Measurements from ENCODE around the gene HNMT.

Gene HNMT

DNA sequence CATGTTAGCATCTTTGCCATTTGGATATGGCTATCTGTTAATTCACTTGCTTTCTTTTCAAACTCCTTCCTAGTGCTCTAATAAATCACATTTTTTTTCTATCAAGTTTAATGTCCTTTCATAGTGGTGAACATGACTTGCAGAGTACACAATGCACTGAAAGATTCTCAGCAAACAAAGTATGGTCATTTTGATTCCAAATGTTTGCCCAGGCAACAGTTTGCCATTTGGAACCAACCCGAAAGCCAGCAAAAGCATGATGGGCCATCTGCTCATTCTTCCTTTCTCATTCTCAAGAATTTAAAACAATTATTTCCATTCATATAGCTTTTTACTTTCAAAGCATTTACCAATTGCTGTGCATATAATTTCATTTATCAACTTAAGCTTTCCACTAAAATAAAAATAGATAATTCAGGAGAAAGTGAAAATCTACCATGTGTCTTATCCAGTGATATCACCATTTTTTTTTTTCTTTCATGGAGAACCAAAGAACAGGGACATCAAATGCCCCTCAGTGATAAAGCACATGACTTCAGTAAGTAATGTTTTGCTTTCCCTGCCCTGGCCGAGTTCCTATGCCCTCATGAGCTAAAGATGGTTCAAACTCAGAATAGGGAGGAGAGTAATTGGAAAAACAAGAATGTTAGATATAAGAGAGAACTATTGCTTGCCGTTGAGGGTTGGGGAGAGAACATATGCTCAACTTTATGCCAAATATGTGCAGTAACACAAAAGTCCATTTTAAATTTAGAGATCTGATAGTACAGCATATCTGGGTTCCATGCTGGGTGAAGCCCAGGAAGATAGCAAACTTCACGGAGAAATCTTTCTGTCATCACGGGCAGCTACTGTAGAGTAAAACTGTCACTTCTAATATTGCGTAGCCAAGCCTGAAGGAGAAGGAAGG, 62.1 kb downstream of the HNMT start:
- H3K4me3 ChIP-seq (replicated peaks; ENCODE audit: insufficient read depth, low read length) = no peak overlapping the region
- DNase-seq (ENCODE audit: low read depth in 1 of 2, low spot score in 1 of 2) = no peak
- no peak for TF ChIP-seq GABPA (IDR thresholded peaks at IDR 0.05; ENCODE audit: low read depth)
- TF ChIP-seq, protein P1, sequence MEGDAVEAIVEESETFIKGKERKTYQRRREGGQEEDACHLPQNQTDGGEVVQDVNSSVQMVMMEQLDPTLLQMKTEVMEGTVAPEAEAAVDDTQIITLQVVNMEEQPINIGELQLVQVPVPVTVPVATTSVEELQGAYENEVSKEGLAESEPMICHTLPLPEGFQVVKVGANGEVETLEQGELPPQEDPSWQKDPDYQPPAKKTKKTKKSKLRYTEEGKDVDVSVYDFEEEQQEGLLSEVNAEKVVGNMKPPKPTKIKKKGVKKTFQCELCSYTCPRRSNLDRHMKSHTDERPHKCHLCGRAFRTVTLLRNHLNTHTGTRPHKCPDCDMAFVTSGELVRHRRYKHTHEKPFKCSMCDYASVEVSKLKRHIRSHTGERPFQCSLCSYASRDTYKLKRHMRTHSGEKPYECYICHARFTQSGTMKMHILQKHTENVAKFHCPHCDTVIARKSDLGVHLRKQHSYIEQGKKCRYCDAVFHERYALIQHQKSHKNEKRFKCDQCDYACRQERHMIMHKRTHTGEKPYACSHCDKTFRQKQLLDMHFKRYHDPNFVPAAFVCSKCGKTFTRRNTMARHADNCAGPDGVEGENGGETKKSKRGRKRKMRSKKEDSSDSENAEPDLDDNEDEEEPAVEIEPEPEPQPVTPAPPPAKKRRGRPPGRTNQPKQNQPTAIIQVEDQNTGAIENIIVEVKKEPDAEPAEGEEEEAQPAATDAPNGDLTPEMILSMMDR (IDR thresholded peaks at IDR 0.05; ENCODE audit: insufficient read depth, low read length) = no peak
- TF ChIP-seq POLR2AphosphoS5 (IDR thresholded peaks at IDR 0.05; ENCODE audit: low read depth) = no peak
- no peak for TF ChIP-seq SPI1 (IDR thresholded peaks at IDR 0.05; ENCODE audit: borderline replicate concordance, low read depth)
- TF ChIP-seq, protein P2, sequence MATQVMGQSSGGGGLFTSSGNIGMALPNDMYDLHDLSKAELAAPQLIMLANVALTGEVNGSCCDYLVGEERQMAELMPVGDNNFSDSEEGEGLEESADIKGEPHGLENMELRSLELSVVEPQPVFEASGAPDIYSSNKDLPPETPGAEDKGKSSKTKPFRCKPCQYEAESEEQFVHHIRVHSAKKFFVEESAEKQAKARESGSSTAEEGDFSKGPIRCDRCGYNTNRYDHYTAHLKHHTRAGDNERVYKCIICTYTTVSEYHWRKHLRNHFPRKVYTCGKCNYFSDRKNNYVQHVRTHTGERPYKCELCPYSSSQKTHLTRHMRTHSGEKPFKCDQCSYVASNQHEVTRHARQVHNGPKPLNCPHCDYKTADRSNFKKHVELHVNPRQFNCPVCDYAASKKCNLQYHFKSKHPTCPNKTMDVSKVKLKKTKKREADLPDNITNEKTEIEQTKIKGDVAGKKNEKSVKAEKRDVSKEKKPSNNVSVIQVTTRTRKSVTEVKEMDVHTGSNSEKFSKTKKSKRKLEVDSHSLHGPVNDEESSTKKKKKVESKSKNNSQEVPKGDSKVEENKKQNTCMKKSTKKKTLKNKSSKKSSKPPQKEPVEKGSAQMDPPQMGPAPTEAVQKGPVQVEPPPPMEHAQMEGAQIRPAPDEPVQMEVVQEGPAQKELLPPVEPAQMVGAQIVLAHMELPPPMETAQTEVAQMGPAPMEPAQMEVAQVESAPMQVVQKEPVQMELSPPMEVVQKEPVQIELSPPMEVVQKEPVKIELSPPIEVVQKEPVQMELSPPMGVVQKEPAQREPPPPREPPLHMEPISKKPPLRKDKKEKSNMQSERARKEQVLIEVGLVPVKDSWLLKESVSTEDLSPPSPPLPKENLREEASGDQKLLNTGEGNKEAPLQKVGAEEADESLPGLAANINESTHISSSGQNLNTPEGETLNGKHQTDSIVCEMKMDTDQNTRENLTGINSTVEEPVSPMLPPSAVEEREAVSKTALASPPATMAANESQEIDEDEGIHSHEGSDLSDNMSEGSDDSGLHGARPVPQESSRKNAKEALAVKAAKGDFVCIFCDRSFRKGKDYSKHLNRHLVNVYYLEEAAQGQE (IDR thresholded peaks at IDR 0.05; ENCODE audit: insufficient replicate concordance, low read depth) = no peak
- H3K27ac ChIP-seq (replicated peaks) = no peak overlapping the region
- H3K27me3 ChIP-seq (ENCODE audit: insufficient read depth, poor library complexity, severe bottlenecking) = no peaks in the 10 kb centered on the region

DNA sequence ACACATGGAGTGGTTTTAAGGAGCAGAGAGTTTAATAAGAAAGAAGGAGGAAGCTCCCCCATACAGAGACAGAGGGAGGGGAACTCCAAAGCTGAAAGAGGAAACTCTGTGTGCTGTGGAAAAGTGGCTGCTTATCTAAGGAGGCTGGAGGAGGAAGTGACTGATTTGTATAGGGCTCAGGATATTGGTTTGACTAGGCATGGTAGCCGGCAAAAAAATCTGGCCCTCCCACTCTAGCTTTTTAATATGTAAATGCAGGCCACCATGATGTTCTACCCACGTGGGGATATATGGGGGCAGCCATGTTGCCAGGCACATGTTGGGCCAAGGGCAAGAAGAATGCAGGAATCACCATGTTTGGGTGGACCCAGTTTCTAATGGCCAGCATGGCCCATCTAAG, 64.3 kb downstream of the HNMT start:
- H3K27me3 ChIP-seq (ENCODE audit: insufficient read depth, poor library complexity, severe bottlenecking) = no peaks in the 10 kb centered on the region
- no peak overlapping the region for H3K27ac ChIP-seq (replicated peaks)
- DNase-seq (ENCODE audit: low read depth in 1 of 2, low spot score in 1 of 2) = peak in 1 of 2 experiments; percentile 57
- peak; percentile 85 for TF ChIP-seq SPI1 (IDR thresholded peaks at IDR 0.05; ENCODE audit: borderline replicate concordance, low read depth)
- no peak for TF ChIP-seq POLR2AphosphoS5 (IDR thresholded peaks at IDR 0.05; ENCODE audit: low read depth)
- no peak overlapping the region for H3K4me3 ChIP-seq (replicated peaks; ENCODE audit: insufficient read depth, low read length)

DNA sequence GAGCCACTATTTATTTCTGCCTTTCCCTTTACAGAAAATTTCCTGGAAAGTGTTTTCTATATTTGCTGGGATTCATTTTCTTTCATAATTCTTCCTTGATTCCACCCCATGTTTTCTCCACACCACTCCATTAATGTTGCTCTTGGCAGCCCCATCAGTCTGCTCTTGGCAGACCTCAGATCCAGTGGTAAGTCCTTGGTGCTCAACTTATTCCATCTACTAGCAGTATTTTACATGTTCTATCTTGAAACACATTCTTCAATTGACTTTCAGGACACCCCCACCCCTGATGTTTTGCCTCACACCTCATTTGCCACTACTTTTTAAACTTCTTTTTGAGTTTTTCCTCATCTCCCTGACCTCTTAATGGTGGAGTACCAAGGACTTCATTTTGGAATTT, 65.0 kb downstream of the HNMT start:
- no peak overlapping the region for H3K4me3 ChIP-seq (replicated peaks; ENCODE audit: insufficient read depth, low read length)

DNA sequence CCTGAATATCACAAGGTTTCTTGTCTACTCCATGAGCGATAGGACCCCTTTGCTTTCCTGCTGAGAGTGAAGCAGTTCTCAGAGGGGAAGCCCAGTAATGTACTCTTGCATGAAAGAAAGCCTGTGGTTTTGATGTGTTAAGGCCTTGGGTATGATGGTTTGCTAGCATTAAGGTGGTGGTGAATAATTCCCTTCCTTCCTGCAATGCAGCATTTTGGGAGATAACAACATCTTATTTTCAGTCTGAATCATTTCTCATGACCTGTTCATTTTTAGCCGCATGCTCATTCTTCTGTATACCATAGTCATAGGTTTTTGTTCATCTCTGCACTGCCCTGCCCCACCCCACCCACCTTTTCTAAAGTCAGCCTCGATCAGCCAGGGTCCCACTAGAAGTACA, 66.2 kb downstream of the HNMT start:
- TF ChIP-seq, protein P1 (IDR thresholded peaks at IDR 0.05; ENCODE audit: insufficient read depth, low read length) = no peak
- TF ChIP-seq SPI1 (IDR thresholded peaks at IDR 0.05; ENCODE audit: borderline replicate concordance, low read depth) = no peak
- no peak for TF ChIP-seq GABPA (IDR thresholded peaks at IDR 0.05; ENCODE audit: low read depth)
- TF ChIP-seq, protein P2 (IDR thresholded peaks at IDR 0.05; ENCODE audit: insufficient replicate concordance, low read depth) = no peak
- no peak for TF ChIP-seq POLR2AphosphoS5 (IDR thresholded peaks at IDR 0.05; ENCODE audit: low read depth)
- no peak for DNase-seq (ENCODE audit: low read depth in 1 of 2, low spot score in 1 of 2)
- H3K27ac ChIP-seq (replicated peaks) = no peak overlapping the region
- H3K27me3 ChIP-seq (ENCODE audit: insufficient read depth, poor library complexity, severe bottlenecking) = no peaks in the 10 kb centered on the region
- H3K4me3 ChIP-seq (replicated peaks; ENCODE audit: insufficient read depth, low read length) = no peak overlapping the region

More for the DNA sequence above, 65.0 kb downstream of the HNMT start:
- Histone ChIP-seq H3K27ac (replicated peaks) (no peak overlapping the region), H3K27me3 (ENCODE audit: insufficient read depth, poor library complexity, severe bottlenecking) (no peaks in the 10 kb centered on the region)
- DNase-seq (ENCODE audit: low read depth in 1 of 2, low spot score in 1 of 2) = no peak
- TF ChIP-seq, protein P2 (IDR thresholded peaks at IDR 0.05; ENCODE audit: insufficient replicate concordance, low read depth) = no peak
- TF ChIP-seq SPI1 (IDR thresholded peaks at IDR 0.05; ENCODE audit: borderline replicate concordance, low read depth) = no peak

All from HL-60 (cell line).